OCI-LY3 (cell line): ENCODE results near the gene UBC.
A peak's percentile ranks its signal among the peaks of the same experiment; 100 is the strongest.

ENCODE experiments used
- H2AFZ ChIP-seq: fragments of 200-600, 300-600 bp; shearing (Covaris generic); 2 replicates; pipeline ENCODE4 v1.6.0; 2014; ENCODE audit warnings: antibody characterized with exemption, low read depth, low read length
- H3K27ac ChIP-seq: fragments of 200-600, 300-600 bp; sonication (generic); 2 replicates; pipeline ENCODE4 v1.5.1; 2014; ENCODE audit warnings: mild to moderate bottlenecking, low read length, moderate library complexity, mixed read lengths
- H3K27me3 ChIP-seq: fragments of 200-600, 300-600 bp; sonication (generic); 2 replicates; pipeline ENCODE4 v1.6.1; 2014; ENCODE audit warnings: low read depth, low read length, mixed read lengths
- H3K36me3 ChIP-seq: fragments of 200-600, 300-600 bp; sonication (generic); replicated peaks from 2 replicates; pipeline ENCODE3; 2014; ENCODE audit warnings: low read depth, low read length, mixed read lengths
- H3K4me1 ChIP-seq: fragments of 300-600, 200-600 bp; sonication (generic); 2 replicates; pipeline ENCODE4 v1.6.1; 2014; ENCODE audit warnings: low read length, mixed read lengths
- H3K4me2 ChIP-seq: fragments of 200-600, 300-600 bp; sonication (generic); 2 replicates; pipeline ENCODE4 v1.6.1; 2014; ENCODE audit warnings: low read length, mixed read lengths
- H3K4me3 ChIP-seq: fragments of 300-600, 200-600 bp; sonication (generic); 2 replicates; pipeline ENCODE4 v1.5.1; 2014; ENCODE audit warnings: antibody characterized with exemption, mild to moderate bottlenecking, low read length, moderate library complexity
- H3K79me2 ChIP-seq: fragments of 300-600, 200-600 bp; shearing (Covaris generic); 2 replicates; pipeline ENCODE4 v1.6.1; 2014; ENCODE audit warnings: mild to moderate bottlenecking, low read length, mixed read lengths
- H3K9ac ChIP-seq: fragments of 300-600, 200-600 bp; shearing (Covaris generic); 2 replicates; pipeline ENCODE4 v1.6.0; 2014; ENCODE audit warnings: mild to moderate bottlenecking, low read length, moderate library complexity
- H3K9me3 ChIP-seq: fragments of 200-600, 300-600 bp; shearing (Covaris generic); 2 replicates; pipeline ENCODE4 v1.6.1; 2014; ENCODE audit warnings: low read length, mixed read lengths; ENCODE audit not compliant: insufficient read depth
- H4K20me1 ChIP-seq: fragments of 200-600, 300-600 bp; sonication (generic); 2 replicates; pipeline ENCODE4 v1.6.1; 2016; ENCODE audit warnings: low read length, mixed read lengths; ENCODE audit not compliant: insufficient read depth
- CTCF ChIP-seq: fragments of 200-600, 300-600 bp; sonication (generic); IDR thresholded peaks from 2 replicates; pipeline ENCODE4 v1.5.1; 2014; ENCODE audit warnings: antibody characterized with exemption, low read length, low read depth
- EZH2phosphoT487 ChIP-seq: fragments of 200-600 bp; shearing (Covaris generic); IDR thresholded peaks from 2 replicates; pipeline ENCODE4 v1.6.1; 2018; ENCODE audit warnings: antibody characterized with exemption, mixed run types, low read depth

The UBC gene

GRCh38 chr12:124923905-124924734, 9.7 kb upstream of the UBC start:
- H3K27ac ChIP-seq = no peak overlapping the region
- no peaks in the 10 kb centered on the region for H3K36me3 ChIP-seq
- H4K20me1 ChIP-seq = no peaks in the 10 kb centered on the region
- H3K4me2 ChIP-seq = peak overlapping the region; percentile 29
- H3K4me1 ChIP-seq = peaks cover 44% of the 10 kb centered on the region
- no peak overlapping the region for H3K9ac ChIP-seq
- H3K9me3 ChIP-seq = no peaks in the 10 kb centered on the region
- 0 out of 2 replicates have a peak overlapping the region, but pooled peaks have one; percentile 12 for H3K4me3 ChIP-seq
- H2AFZ ChIP-seq = no peak overlapping the region
- H3K79me2 ChIP-seq = no peaks in the 10 kb centered on the region
- no peaks in the 10 kb centered on the region for H3K27me3 ChIP-seq
- TF ChIP-seq CTCF = no peak
- TF ChIP-seq EZH2phosphoT487 = no peak

GRCh38 chr12:124921200-124922031, 7.0 kb upstream of the UBC start:
- peaks cover 62% of the 10 kb centered on the region for H3K4me1 ChIP-seq
- TF ChIP-seq CTCF (no peak), EZH2phosphoT487 (no peak)

GRCh38 chr12:124920353-124920935, 6.0 kb upstream of the UBC start:
- H3K4me1 ChIP-seq = peaks cover 72% of the 10 kb centered on the region
- peak overlapping the region; percentile 88 for H3K9ac ChIP-seq
- H3K4me3 ChIP-seq = peak overlapping the region; percentile 81
- 0 out of 2 replicates have a peak overlapping the region, but pooled peaks have one; percentile 14 for H2AFZ ChIP-seq
- H3K27ac ChIP-seq = peak overlapping the region; percentile 98
- no peaks in the 10 kb centered on the region for H3K79me2 ChIP-seq
- H3K27me3 ChIP-seq = no peaks in the 10 kb centered on the region
- peak overlapping the region; percentile 98 for H3K4me2 ChIP-seq
- H3K36me3 ChIP-seq = no peaks in the 10 kb centered on the region
- no peaks in the 10 kb centered on the region for H4K20me1 ChIP-seq
- no peak for TF ChIP-seq CTCF
- no peak for TF ChIP-seq EZH2phosphoT487
- no peaks in the 10 kb centered on the region for H3K9me3 ChIP-seq

More at GRCh38 chr12:124921200-124922031, 7.0 kb upstream of the UBC start:
- Histone ChIP-seq H2AFZ (peak overlapping the region; percentile 81), H3K9me3 (no peaks in the 10 kb centered on the region), H3K27me3 (no peaks in the 10 kb centered on the region), H4K20me1 (no peaks in the 10 kb centered on the region), H3K79me2 (no peaks in the 10 kb centered on the region), H3K9ac (peak overlapping the region; percentile 88), H3K4me2 (peak overlapping the region; percentile 98), H3K36me3 (no peaks in the 10 kb centered on the region), H3K4me3 (peak overlapping the region; percentile 81), H3K27ac (peak overlapping the region; percentile 98)
